ENCODE measurements around the gene FBXO30.

FBXO30 gene

DNA sequence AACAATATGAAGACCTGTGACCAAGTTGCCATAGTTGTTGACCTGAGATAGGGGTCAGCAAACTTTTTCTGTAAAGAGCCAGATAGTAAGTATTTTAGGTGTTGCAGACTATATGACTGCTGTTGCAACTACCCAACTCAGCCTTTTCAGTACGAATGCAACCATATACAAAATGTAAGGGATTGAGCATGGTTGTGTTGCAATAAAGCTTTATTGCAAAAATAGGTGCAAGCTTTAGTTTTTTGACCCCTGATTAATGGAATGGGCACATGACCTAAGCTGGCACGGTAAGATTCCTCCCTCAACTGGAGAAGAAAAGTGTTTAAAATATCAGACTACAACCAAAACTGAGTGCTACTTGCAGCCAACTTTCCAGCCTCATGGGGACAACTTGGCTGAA lies 62.0 kb downstream of the FBXO30 start:
- TF ChIP-seq ZNF274 (IDR thresholded peaks at IDR 0.05; ENCODE audit: low read depth, low read length), result no peak
- no peak overlapping the region for H3K4me3 ChIP-seq (ENCODE audit: low read length)

DNA sequence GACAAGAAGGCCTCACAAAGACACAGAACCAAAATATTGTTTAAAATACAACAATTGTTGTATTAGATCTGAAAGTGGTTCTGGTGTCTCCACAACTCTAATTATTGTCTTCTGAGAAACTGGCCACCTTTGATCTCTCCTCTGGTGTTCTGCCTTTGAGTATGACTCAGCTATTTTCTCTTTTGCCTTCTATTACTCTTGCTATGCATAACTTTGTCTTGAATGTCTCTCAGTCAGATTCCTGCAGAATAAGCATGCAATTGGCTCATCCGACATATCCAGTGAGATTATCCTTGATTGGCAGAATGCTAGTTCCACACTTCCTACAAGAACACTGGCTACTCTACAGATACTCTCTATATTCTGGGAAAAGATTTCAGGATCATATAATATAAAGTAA lies 65.0 kb downstream of the FBXO30 start:
- TF ChIP-seq ZNF274 (IDR thresholded peaks at IDR 0.05; ENCODE audit: low read depth, low read length), result no peak
- no peak overlapping the region for H3K4me3 ChIP-seq (ENCODE audit: low read length)

DNA sequence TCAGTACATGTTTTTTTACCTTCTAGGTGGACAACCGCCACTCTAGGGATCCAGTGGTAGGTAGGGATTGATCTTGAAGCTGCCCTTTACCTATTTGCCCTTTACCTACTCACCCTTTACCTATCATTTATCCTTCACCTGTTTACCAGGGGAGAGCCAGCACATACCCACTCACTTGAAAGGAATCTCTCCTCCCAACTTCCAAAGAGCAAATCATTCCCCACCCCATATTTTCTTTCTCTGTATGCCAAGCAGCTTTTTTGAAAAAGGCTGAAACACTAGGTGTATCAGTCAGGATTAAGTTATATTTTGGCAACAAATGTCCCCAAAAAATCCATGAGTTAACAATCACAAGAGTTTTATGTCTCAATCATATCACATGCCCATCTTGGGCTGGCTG lies 68.7 kb downstream of the FBXO30 start:
- no peak for TF ChIP-seq ZNF274 (IDR thresholded peaks at IDR 0.05; ENCODE audit: low read depth, low read length)
- no peak overlapping the region for H3K4me3 ChIP-seq (ENCODE audit: low read length)

DNA sequence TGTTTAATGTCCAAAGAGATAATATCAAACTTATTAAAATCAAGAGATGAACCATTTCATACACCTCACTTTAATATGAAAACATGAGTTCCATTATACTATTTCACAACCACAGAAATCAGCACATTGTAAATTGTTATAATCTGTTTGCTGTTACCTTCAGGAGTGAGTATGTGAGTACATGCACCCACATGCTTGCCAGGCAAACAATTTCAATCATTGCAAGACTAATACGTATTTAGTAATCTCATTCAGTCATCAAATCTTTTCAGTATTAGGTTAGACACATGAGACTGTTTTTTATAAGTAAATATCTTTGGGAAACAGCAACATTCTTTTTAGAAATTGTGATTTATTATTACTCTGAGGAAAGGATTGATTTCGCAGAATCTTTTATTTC lies 70.0 kb downstream of the FBXO30 start:
- H3K4me3 ChIP-seq (ENCODE audit: low read length), result no peak overlapping the region
- no peak for TF ChIP-seq ZNF274 (IDR thresholded peaks at IDR 0.05; ENCODE audit: low read depth, low read length)
